HL-60 (cell line): ENCODE data around the gene ACP3.

Experiments
- TF ChIP-seq, protein P1 (sequence below): IDR thresholded peaks from one replicate; pipeline ENCODE4 v1.5.1; 2011; ENCODE audit warnings: low read length, control low read depth, inconsistent platforms; ENCODE audit not compliant: insufficient read depth
- TF ChIP-seq, protein P2 (sequence below): IDR thresholded peaks from 2 replicates; pipeline ENCODE4 v1.6.1; 2012; ENCODE audit warnings: low read depth; ENCODE audit not compliant: insufficient replicate concordance

DNA sequence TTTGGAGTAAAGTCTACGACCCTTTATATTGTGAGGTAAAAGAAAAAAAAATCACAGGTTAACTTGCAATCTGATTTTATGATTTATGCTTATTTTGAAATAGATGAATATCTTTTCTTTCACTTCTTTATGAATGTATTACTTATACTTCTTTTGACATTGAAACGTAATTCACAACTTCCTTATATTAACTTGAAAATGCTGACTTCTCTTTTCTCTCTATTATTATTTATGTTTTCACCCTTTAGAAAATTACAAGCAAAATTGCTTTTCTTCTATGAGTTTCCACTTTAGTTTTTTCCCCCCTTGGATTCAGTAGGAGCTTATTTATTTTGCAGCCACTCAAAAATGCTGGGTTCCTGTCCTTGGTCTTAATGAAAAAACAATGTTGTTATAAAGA lies 25.4 kb downstream of the ACP3 start:
- TF ChIP-seq, protein P1, sequence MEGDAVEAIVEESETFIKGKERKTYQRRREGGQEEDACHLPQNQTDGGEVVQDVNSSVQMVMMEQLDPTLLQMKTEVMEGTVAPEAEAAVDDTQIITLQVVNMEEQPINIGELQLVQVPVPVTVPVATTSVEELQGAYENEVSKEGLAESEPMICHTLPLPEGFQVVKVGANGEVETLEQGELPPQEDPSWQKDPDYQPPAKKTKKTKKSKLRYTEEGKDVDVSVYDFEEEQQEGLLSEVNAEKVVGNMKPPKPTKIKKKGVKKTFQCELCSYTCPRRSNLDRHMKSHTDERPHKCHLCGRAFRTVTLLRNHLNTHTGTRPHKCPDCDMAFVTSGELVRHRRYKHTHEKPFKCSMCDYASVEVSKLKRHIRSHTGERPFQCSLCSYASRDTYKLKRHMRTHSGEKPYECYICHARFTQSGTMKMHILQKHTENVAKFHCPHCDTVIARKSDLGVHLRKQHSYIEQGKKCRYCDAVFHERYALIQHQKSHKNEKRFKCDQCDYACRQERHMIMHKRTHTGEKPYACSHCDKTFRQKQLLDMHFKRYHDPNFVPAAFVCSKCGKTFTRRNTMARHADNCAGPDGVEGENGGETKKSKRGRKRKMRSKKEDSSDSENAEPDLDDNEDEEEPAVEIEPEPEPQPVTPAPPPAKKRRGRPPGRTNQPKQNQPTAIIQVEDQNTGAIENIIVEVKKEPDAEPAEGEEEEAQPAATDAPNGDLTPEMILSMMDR = no peak
- TF ChIP-seq, protein P2, sequence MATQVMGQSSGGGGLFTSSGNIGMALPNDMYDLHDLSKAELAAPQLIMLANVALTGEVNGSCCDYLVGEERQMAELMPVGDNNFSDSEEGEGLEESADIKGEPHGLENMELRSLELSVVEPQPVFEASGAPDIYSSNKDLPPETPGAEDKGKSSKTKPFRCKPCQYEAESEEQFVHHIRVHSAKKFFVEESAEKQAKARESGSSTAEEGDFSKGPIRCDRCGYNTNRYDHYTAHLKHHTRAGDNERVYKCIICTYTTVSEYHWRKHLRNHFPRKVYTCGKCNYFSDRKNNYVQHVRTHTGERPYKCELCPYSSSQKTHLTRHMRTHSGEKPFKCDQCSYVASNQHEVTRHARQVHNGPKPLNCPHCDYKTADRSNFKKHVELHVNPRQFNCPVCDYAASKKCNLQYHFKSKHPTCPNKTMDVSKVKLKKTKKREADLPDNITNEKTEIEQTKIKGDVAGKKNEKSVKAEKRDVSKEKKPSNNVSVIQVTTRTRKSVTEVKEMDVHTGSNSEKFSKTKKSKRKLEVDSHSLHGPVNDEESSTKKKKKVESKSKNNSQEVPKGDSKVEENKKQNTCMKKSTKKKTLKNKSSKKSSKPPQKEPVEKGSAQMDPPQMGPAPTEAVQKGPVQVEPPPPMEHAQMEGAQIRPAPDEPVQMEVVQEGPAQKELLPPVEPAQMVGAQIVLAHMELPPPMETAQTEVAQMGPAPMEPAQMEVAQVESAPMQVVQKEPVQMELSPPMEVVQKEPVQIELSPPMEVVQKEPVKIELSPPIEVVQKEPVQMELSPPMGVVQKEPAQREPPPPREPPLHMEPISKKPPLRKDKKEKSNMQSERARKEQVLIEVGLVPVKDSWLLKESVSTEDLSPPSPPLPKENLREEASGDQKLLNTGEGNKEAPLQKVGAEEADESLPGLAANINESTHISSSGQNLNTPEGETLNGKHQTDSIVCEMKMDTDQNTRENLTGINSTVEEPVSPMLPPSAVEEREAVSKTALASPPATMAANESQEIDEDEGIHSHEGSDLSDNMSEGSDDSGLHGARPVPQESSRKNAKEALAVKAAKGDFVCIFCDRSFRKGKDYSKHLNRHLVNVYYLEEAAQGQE = no peak
